Stromal cell of bone marrow (primary cell): ENCODE results near the gene MAP3K12.
"Not testable (repeated sequence)": the region's sequence is repeated elsewhere in the genome, so short reads cannot be mapped to it uniquely, and the experiment has no call there.

Experiments used
- DNase-seq: peaks from one replicate; pipeline ENCODE4 v3.0.0-alpha.2; 2012; ENCODE audit warnings: low read depth

MAP3K12 gene, protein sequence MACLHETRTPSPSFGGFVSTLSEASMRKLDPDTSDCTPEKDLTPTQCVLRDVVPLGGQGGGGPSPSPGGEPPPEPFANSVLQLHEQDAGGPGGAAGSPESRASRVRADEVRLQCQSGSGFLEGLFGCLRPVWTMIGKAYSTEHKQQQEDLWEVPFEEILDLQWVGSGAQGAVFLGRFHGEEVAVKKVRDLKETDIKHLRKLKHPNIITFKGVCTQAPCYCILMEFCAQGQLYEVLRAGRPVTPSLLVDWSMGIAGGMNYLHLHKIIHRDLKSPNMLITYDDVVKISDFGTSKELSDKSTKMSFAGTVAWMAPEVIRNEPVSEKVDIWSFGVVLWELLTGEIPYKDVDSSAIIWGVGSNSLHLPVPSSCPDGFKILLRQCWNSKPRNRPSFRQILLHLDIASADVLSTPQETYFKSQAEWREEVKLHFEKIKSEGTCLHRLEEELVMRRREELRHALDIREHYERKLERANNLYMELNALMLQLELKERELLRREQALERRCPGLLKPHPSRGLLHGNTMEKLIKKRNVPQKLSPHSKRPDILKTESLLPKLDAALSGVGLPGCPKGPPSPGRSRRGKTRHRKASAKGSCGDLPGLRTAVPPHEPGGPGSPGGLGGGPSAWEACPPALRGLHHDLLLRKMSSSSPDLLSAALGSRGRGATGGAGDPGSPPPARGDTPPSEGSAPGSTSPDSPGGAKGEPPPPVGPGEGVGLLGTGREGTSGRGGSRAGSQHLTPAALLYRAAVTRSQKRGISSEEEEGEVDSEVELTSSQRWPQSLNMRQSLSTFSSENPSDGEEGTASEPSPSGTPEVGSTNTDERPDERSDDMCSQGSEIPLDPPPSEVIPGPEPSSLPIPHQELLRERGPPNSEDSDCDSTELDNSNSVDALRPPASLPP

DNA sequence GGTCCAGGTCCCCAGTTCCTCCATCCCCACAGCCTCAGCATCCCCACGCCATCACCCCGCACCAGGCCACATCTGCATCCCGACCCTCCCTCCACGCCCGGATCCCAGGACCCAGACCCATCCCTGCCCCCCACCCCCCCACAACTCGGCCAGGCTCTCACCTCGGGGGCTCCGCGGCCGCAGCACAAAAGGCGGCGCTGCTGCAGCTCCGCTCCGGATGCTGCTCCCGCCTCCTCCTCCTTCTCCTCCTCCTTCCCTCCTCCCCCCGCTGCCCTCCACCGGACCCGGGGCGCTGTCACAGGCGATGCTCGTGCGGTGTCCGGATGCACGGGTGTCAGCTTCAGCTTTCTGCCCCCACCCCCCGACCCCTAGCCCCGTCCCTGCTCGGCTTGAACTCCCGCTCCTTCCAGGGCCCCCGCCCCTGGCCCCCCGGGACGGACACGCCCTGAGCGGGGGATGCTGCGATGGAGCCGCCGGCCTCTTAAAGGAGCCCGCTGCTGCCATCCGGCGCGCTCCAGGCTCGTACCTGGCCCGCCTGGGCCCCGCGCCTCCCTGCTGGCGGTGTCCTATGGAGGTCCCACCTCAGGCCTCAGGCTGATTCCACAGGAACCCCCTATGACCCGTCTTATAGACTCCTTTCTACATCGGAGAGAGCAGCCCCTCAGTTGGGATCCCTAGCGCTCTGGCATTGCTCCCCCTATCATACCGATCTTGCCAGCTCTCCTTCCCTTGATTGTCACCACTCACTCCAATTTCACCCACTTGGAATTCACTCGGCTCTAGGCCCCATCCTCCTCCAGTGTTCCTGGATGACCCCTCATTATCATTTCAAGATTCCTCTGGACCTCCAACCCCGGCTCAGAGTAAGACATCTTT, at the start of gene MAP3K12:
Gene MAP3K12 (minus strand): TSS at position 193 of the 876 bp plus-strand sequence. CDS start 12,067 bp downstream, outside the sequence.
- peak; percentile 54 for DNase-seq

- not testable (repeated sequence) for DNase-seq
Observed at GRCh38 chr12:53548354-53548753, 49.1 kb upstream of the MAP3K12 start.

DNA sequence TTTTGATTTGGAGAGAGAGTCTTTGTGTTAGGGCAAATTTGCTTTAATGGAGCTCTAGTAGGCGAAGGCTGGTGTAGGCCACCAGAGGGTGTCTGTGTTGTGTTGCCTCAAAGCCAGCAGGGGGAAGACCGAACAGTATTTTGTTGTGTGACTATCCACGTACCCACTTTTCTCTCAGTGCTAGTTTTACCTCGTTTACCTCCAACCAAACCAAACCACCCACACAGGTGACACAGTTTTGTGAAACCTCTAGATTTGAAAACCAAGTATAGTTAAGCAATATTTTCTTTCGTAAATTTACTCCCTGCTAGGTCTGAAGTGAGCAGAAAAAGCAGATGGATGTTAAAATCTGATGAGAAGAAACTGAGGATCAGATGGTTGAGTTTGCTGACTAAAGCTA, 44.3 kb upstream of the MAP3K12 start:
- DNase-seq, result peak; percentile 65

- no peak for DNase-seq
Observed at GRCh38 chr12:53539526-53539925, 40.3 kb upstream of the MAP3K12 start.

- DNase-seq, result no peak
Observed at GRCh38 chr12:53538209-53538689, 39.0 kb upstream of the MAP3K12 start.

DNA sequence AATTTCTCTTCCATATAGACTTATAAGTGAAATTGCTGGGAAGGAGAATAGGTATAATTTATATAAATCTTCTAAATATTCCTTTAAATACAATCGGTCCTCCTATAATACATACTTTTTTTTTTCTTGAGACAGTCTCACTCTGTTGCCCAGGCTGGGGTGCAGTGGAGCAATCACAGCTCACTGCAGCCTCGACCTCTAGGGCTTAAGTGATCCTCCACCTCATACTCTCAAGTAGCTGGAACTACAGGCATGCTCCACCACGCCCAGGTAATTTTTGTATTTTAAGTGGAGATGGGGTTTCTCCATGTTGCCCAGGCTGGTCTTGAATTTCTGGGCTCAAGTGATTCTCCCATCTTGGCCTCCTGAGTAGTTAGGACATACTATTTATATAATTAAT, 37.7 kb upstream of the MAP3K12 start:
- DNase-seq, result no peak

DNA sequence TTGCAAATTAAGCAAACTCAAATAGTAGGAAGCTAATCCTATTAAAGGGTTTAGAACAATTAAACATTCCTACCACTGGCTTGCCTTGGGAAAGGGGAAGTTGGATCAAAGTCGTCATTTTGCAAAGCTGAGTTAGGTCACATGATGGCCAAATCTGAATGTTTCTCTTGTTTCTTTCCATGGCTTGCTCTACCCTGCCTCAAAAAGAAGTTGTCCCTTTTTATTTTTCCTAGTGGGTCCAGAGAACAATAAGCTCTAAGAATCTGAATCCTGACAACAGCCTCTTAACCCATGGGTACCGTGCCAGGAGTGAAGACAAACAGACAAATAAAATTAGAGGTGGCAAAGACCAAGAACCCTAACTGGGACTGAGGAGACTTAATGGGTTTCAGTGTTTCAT, 34.2 kb upstream of the MAP3K12 start:
- DNase-seq, result no peak

DNA sequence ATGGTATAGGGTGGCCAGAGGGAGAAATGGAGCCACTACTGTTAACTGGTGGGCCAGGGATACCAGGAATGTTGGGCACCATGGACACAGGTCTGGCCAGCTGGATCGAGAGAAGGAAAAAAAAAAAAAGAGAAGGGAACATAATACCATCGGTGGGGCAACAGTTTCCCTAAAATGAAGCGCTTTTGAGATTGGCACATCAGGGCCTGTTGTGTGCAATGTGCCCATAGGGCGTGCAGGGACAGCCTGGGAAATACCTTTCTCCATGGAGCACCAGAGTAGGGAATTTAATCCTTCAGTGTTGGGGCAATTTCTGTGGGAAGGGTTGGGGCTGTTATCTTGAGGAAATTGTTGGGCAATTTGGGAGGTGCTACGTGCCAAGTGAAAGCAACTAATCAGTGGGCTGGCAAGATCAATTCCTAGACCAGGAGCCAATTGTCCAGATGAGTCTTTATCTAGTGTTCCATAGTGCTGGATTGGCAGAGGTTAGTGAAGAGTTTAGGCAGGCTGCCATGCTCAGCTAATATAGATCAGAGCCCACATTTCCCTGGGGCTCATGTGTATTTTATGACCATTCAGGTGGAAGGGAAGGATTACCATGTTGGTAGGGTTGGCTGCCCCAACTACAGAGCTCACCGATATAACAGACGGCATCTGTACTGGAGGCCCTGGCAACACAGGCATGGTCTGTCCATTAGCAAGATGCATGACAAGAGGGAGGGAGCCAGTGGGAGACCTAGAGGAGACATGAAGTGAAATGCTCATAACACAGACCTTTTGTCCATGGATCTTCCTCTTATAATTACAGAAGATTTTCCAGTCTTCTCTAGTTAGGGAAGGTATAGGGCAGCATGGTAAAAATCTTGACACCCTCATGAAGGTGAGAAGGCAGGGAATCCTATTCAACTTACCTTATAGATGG, 33.5 kb upstream of the MAP3K12 start:
- DNase-seq, result no peak

DNA sequence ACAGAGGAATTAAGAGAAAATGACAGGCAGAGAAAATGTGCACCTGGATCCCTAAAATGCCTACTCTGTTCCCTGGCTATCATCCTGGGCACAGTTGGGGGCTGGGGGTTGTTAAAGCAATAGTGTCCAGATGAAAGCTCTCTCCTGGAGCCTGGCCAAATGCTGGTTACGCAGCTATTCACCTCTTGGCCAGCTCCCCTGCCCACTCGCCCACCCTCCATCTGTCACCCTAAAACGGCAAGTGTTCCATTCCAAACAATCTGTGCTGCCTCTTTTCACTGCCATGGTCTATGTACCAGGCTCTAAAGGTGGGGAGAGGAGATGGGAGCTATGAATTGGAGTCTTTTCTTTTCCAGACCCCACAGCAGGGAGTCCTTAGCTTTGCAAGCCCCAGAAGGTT, 32.8 kb upstream of the MAP3K12 start:
- no peak for DNase-seq

GRCh38 chr12:53530920-53531319, 31.7 kb upstream of the MAP3K12 start:
- no peak for DNase-seq

DNA sequence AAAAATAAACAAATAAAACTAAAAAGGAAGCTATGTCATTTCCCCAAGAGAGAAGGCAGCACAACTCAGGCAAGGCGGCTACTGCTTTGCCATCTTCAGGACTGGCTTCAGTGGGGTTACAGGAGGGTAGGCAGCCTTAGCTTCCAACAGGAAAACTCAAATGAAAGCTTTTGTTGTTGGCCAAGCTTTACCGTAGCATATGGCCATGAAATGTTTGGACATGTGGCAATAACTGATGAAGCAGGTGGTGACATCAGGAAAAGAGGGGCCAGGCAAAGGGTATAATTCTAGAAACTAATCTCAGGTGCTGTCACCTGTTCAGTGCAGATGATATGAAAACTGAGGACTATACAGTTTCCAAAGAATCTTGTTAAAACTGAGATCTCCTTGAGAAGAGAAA, 30.8 kb upstream of the MAP3K12 start:
- DNase-seq, result no peak

DNA sequence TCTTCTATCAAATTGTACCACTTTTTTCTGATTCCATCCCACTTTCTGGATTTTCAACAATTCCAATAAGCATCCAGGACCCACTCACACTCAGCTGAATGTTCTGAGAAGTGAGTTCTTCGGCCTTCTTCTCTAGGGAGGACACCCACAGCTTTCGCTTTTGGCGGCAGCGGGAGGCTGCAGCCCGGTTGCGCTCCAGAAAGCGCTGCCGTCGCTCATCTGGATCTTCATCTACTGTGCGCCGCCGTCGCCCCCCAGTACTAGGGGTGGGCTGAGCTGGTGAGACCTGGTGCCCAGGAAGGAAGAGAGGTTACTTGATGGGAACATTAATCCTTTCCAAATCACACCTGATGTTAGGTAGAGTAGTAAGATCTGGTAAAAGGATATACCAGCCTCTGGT, 25.2 kb upstream of the MAP3K12 start:
- no peak for DNase-seq

DNA sequence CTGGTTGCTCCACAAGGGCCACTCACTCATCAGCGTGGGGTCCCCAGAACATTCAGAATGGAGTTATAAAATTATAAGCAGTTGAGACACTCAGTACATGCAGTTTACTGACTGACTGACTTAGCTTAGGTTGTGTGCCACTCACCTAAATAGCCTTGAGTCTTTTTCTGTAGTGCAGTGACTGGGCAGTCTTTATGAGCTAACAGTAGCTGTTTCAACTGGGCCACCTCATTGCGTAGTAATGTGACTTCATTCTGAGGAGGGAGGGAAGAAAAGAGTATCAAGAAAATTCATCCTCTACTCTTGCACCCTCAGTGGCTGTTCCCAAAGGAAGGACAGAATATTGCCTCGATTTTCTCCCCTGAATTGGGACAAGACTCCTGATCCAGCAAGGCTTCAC, 23.9 kb upstream of the MAP3K12 start:
- no peak for DNase-seq

GRCh38 chr12:53518381-53518780, 19.1 kb upstream of the MAP3K12 start:
- DNase-seq, result no peak

- no peak for DNase-seq
Observed at GRCh38 chr12:53516758-53517455, 17.6 kb upstream of the MAP3K12 start.

DNA sequence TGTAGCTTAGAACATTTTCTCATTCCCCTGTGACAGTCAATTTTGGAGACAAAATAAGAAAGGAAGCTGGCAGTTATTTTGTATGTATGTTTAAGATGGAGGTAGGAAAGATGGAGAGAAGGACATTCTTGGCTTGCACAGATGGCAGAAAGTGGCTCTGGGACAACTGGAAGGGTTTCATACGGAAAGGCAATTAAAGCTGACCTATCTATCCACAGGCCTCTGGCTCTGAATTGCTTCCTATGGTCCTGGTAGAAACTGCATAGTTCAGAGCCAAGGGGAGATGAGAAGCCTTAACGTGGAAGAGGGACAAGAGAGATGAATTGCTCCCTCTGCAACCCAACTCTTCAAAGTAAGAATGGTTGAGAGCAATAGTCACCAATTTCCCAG, 16.0 kb upstream of the MAP3K12 start:
- DNase-seq, result no peak

DNA sequence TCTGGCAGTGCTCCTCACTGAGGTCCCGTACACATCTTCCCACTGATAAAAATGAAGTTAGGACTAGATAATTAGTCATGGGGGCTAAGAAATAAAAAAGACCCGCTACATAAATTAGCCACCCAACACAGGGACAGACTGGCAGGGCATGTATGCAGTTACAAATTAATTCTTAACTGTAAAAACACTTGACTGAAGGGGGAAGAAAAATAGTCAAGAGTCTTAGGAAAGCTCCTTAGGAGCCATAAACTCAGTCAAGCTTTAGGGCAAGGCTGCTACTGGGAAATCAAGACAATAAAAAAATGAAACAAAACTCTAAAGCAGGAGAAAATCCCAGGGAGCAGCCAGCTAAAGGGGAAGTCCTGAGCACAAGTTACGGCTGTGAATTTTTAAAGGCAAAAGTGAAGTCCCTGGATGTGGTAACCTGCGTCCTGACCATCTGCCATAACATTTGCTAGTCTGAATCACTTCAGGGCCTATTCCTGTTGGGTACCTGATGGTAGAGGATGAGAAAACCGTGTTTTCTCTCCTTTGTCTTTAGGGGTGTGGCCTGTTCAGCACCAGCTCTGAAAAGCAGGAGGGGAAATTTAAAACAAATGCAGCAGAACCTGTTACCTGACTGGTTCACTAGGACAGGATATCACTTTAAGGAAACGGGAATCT, 15.5 kb upstream of the MAP3K12 start:
- DNase-seq, result no peak

DNA sequence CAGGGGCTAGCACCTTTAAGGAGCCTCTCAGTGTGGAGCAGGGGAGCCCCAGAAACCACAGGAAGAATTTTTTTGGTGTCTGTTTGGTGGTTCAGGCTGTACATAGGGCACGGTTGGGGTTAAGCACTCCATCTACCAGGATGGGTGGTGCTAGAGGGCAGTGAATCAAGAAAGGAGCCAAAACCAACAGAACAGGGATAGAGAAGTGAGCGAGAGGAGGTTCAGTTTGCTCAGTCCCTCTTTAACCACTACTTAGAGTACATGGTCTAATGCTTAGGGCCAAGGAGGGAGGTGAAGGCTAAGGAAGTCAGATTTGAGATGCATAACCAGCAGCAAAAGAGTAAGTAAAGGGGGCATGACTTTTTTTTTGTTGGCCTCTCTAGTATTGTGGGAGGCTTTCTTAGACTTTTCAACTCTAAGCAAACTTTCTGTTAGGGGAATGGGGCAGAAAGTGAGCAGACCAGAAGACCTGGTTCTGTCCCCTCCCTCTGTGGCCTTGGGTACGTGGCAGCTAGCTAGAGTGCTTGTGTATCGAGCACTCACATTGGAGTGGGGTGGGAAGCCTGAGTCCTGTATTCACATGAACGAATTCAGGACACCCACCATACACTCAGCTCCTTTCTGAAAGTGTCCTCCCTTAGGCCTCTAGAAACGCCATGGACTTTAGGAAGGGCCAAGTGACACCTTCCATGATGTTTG, 14.6 kb upstream of the MAP3K12 start:
- DNase-seq, result no peak

DNA sequence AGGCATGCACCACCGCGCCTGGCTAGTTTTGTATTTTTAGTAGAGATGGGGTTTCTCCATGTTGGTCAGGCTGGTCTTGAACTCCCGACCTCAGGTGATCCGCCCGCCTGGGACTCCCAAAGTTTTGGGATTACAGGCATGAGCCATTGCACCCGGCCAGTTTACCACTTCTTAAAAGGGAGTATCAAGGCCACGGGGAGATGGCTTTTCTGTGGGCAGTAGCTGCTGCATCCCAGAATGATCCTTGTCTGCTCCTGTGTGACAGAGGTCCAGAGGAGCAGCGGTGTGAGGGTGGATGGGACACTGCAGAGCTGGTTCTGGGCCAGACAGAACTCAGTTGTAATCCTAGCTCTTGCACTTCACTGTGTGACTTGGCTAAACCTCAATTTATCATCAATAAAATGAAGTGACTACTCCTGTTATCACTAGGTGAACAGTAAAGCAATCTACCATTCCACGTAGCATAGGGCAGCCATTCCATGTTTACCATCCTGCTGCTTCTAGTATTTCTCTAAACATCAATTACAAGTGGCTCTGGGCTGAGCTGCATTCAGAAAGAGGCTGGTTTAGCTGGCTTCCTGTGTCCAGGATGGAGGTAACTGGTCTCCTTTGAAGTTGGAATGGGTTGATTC, 11.0 kb upstream of the MAP3K12 start:
- no peak for DNase-seq
